ENCODE measurements around the gene TMEM179. TPM values are rescaled to one million over a fixed set of nuclear protein-coding genes. Genes with fewer than 3 reads are reported as not detected.

Gene TMEM179
- total and polyA plus RNA-seq, 2 donors (not counting 1 experiment from before 2014, with no cell fraction given) = not detected

GRCh38 chr14:104633276-104634137 is 28.9 kb upstream of the TMEM179 start:
- no peak for TF ChIP-seq EZH2 (IDR thresholded peaks at IDR 0.05; ENCODE audit: borderline replicate concordance, insufficient read depth, low read depth, low read length, poor library complexity, severe bottlenecking)
- TF ChIP-seq, protein P1, sequence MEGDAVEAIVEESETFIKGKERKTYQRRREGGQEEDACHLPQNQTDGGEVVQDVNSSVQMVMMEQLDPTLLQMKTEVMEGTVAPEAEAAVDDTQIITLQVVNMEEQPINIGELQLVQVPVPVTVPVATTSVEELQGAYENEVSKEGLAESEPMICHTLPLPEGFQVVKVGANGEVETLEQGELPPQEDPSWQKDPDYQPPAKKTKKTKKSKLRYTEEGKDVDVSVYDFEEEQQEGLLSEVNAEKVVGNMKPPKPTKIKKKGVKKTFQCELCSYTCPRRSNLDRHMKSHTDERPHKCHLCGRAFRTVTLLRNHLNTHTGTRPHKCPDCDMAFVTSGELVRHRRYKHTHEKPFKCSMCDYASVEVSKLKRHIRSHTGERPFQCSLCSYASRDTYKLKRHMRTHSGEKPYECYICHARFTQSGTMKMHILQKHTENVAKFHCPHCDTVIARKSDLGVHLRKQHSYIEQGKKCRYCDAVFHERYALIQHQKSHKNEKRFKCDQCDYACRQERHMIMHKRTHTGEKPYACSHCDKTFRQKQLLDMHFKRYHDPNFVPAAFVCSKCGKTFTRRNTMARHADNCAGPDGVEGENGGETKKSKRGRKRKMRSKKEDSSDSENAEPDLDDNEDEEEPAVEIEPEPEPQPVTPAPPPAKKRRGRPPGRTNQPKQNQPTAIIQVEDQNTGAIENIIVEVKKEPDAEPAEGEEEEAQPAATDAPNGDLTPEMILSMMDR (IDR thresholded peaks at IDR 0.05) = no peak
- H3K27me3 ChIP-seq (replicated peaks in 1 of 4; ENCODE audit: control extremely low read depth in 1 of 4, control insufficient read depth in 3 of 4, insufficient read depth in 4 of 4, low read length in 3 of 4) = peaks cover 0 to 10% (median 0%) of the 10 kb centered on the region in 4 experiments
- H3K27ac ChIP-seq (ENCODE audit: low read length in 2 of 2) = no peak overlapping the region
- no peak overlapping the region for H3K9ac ChIP-seq (ENCODE audit: low read length)
- intact Hi-C loops (cut with micrococcal nuclease) = no loop called here
- Mint-ChIP-seq H3K9me3 (ENCODE audit: insufficient read depth) (no peaks in the 10 kb centered on the region), H3K27me3 (peaks cover 15% of the 10 kb centered on the region), H3K27ac (no peak overlapping the region), H3K4me3 (no peak overlapping the region), H3K4me1 (no peaks in the 10 kb centered on the region)
- H3K4me2 ChIP-seq (replicated peaks; ENCODE audit: low read depth, low read length, poor library complexity, severe bottlenecking) = no peak overlapping the region
- ATAC-seq (ENCODE audit: low read depth) (no peak), DNase-seq (no peak)
- peaks cover 0 to 12% (median 12%) of the 10 kb centered on the region in 3 donors for H3K9me3 ChIP-seq (ENCODE audit: control extremely low read depth in 1 of 3, control insufficient read depth in 2 of 3, insufficient read depth in 1 of 3, low read length in 2 of 3)
- H3K36me3 ChIP-seq (replicated peaks in 1 of 2; ENCODE audit: control extremely low read depth in 1 of 2, control insufficient read depth in 1 of 2, extremely low read depth in 1 of 2, insufficient read depth in 2 of 2, low read length in 1 of 2) = no peaks in the 10 kb centered on the region
- ChIA-PET POLR2A (no interaction called here), CTCF (no interaction called here)
- H4K20me1 ChIP-seq (ENCODE audit: control insufficient read depth, insufficient read depth, low read length, poor library complexity, severe bottlenecking) = no peaks in the 10 kb centered on the region
- H2AFZ ChIP-seq (ENCODE audit: insufficient read depth, low read depth, low read length, poor library complexity, severe bottlenecking) = no peak overlapping the region
- WGBS (ENCODE audit: insufficient coverage) = 80% methylated on average over 24 of the region's 24 CpGs
- no peaks in the 10 kb centered on the region for H3K79me2 ChIP-seq (ENCODE audit: control insufficient read depth, insufficient read depth, low read length)
- H3K4me1 ChIP-seq (ENCODE audit: control insufficient read depth in 2 of 2, insufficient read depth in 2 of 2, low read length in 2 of 2) = no peaks in the 10 kb centered on the region
- no peak overlapping the region for H3K4me3 ChIP-seq (ENCODE audit: control extremely low read depth in 1 of 5, extremely low read depth in 1 of 5, insufficient read depth in 1 of 5, low read depth in 2 of 5, low read length in 4 of 5)

- peaks cover 12% of the 10 kb centered on the region for H3K27me3 Mint-ChIP-seq
- WGBS (ENCODE audit: insufficient coverage) = 80% methylated on average over 9 of the region's 9 CpGs
- H3K4me2 ChIP-seq (replicated peaks; ENCODE audit: low read depth, low read length, poor library complexity, severe bottlenecking) = no peak overlapping the region
- no peaks in the 10 kb centered on the region for H3K79me2 ChIP-seq (ENCODE audit: control insufficient read depth, insufficient read depth, low read length)
- H3K9me3 ChIP-seq (ENCODE audit: control extremely low read depth in 1 of 3, control insufficient read depth in 2 of 3, insufficient read depth in 1 of 3, low read length in 2 of 3) = peaks cover 0 to 16% (median 15%) of the 10 kb centered on the region in 3 donors
- no peaks in the 10 kb centered on the region for H3K36me3 ChIP-seq (replicated peaks in 1 of 2; ENCODE audit: control extremely low read depth in 1 of 2, control insufficient read depth in 1 of 2, extremely low read depth in 1 of 2, insufficient read depth in 2 of 2, low read length in 1 of 2)
- no peak overlapping the region for H3K4me3 ChIP-seq (ENCODE audit: control extremely low read depth in 1 of 5, extremely low read depth in 1 of 5, insufficient read depth in 1 of 5, low read depth in 2 of 5, low read length in 4 of 5)
- ATAC-seq (ENCODE audit: low read depth) (no peak), DNase-seq (no peak)
- H3K9ac ChIP-seq (ENCODE audit: low read length) = no peak overlapping the region
- intact Hi-C loops (cut with micrococcal nuclease) = no loop called here
- no peaks in the 10 kb centered on the region for H3K4me1 Mint-ChIP-seq
- POLR2A ChIA-PET = no interaction called here
- no peaks in the 10 kb centered on the region for H3K4me1 ChIP-seq (ENCODE audit: control insufficient read depth in 2 of 2, insufficient read depth in 2 of 2, low read length in 2 of 2)
- peaks cover 0 to 10% (median 1%) of the 10 kb centered on the region in 4 experiments for H3K27me3 ChIP-seq (replicated peaks in 1 of 4; ENCODE audit: control extremely low read depth in 1 of 4, control insufficient read depth in 3 of 4, insufficient read depth in 4 of 4, low read length in 3 of 4)
- H2AFZ ChIP-seq (ENCODE audit: insufficient read depth, low read depth, low read length, poor library complexity, severe bottlenecking) = no peak overlapping the region
- CTCF ChIA-PET = no interaction called here
- H4K20me1 ChIP-seq (ENCODE audit: control insufficient read depth, insufficient read depth, low read length, poor library complexity, severe bottlenecking) = no peaks in the 10 kb centered on the region
- no peak overlapping the region for H3K27ac ChIP-seq (ENCODE audit: low read length in 2 of 2)
- no peak overlapping the region for H3K4me3 Mint-ChIP-seq
- TF ChIP-seq, protein P1 (IDR thresholded peaks at IDR 0.05) = no peak
- no peak for TF ChIP-seq EZH2 (IDR thresholded peaks at IDR 0.05; ENCODE audit: borderline replicate concordance, insufficient read depth, low read depth, low read length, poor library complexity, severe bottlenecking)
- no peak overlapping the region for H3K27ac Mint-ChIP-seq
- no peaks in the 10 kb centered on the region for H3K9me3 Mint-ChIP-seq (ENCODE audit: insufficient read depth)
Measured at GRCh38 chr14:104632781-104633180, 28.2 kb upstream of the TMEM179 start.

All from B cell (primary cell).